ENCODE data around the gene WWOX. TPM values are rescaled to one million over a fixed set of nuclear protein-coding genes. Genes with fewer than 3 reads are reported as not detected.

WWOX gene
- polyA plus RNA-seq, 1 donor (not counting 4 experiments of a cell fraction or from before 2014, with no cell fraction given): 5.1 TPM

- Histone ChIP-seq H2AFZ (ENCODE audit: control insufficient read depth, low read length) (no peak overlapping the region), H3K9ac (ENCODE audit: control insufficient read depth, extremely low read depth, insufficient read depth, low read length) (no peak overlapping the region), H3K36me3 (ENCODE audit: control insufficient read depth in 2 of 2, extremely low read depth in 1 of 2, insufficient read depth in 2 of 2, low read length in 2 of 2) (no peaks in the 10 kb centered on the region), H3K4me3 (ENCODE audit: control insufficient read depth in 2 of 3, extremely low read depth in 1 of 3, insufficient read depth in 2 of 3, low read depth in 1 of 3, low read length in 3 of 3) (no peak overlapping the region), H3K4me2 (ENCODE audit: control insufficient read depth, extremely low read depth, insufficient read depth, low read depth, low read length) (no peak overlapping the region), H3K79me2 (ENCODE audit: control insufficient read depth, insufficient read depth, low read length) (no peaks in the 10 kb centered on the region), H3K27me3 (ENCODE audit: control insufficient read depth, extremely low read depth, insufficient read depth, low read length) (no peaks in the 10 kb centered on the region), H4K20me1 (ENCODE audit: control insufficient read depth, extremely low read depth, insufficient read depth, low read length) (no peaks in the 10 kb centered on the region), H3K27ac (ENCODE audit: control insufficient read depth, insufficient read depth, low read length) (no peak overlapping the region), H3K9me1 (ENCODE audit: control insufficient read depth, extremely low read depth, insufficient read depth, low read length) (no peaks in the 10 kb centered on the region), H3K4me1 (ENCODE audit: control insufficient read depth, extremely low read depth, insufficient read depth, low read length) (no peaks in the 10 kb centered on the region), H3K9me3 (ENCODE audit: control insufficient read depth, low read depth, low read length) (no peaks in the 10 kb centered on the region)
- FAIRE-seq (no peak), DNase-seq (ENCODE audit: low read depth, low spot score) (no peak)
- dilution Hi-C loops (cut with MboI; ENCODE audit: extremely low pct_ligation_motif_present, low sequenced_read_pairs): no loop called here
- TF ChIP-seq CTCF (optimal IDR thresholded peaks at IDR 0.05 in 1 of 3, IDR thresholded peaks at IDR 0.05 in 1 of 3, conservative IDR thresholded peaks at IDR 0.05 in 1 of 3; ENCODE audit: extremely low read depth in 1 of 3, insufficient read depth in 2 of 3, low read length in 3 of 3) (no peak), EZH2 (IDR thresholded peaks at IDR 0.05; ENCODE audit: low read length) (no peak)
Observed at GRCh38 chr16:78485188-78485916, 385.9 kb downstream of the WWOX start.

GRCh38 chr16:78485917-78486257 is 386.4 kb downstream of the WWOX start:
- no peaks in the 10 kb centered on the region for H3K9me1 ChIP-seq (ENCODE audit: control insufficient read depth, extremely low read depth, insufficient read depth, low read length)
- H3K4me3 ChIP-seq (ENCODE audit: control insufficient read depth in 2 of 3, extremely low read depth in 1 of 3, insufficient read depth in 2 of 3, low read depth in 1 of 3, low read length in 3 of 3): no peak overlapping the region
- DNase-seq (ENCODE audit: low read depth, low spot score): no peak
- no peaks in the 10 kb centered on the region for H3K4me1 ChIP-seq (ENCODE audit: control insufficient read depth, extremely low read depth, insufficient read depth, low read length)
- H2AFZ ChIP-seq (ENCODE audit: control insufficient read depth, low read length): no peak overlapping the region
- no peak for TF ChIP-seq EZH2 (IDR thresholded peaks at IDR 0.05; ENCODE audit: low read length)
- no peak for TF ChIP-seq CTCF (optimal IDR thresholded peaks at IDR 0.05 in 1 of 3, IDR thresholded peaks at IDR 0.05 in 1 of 3, conservative IDR thresholded peaks at IDR 0.05 in 1 of 3; ENCODE audit: extremely low read depth in 1 of 3, insufficient read depth in 2 of 3, low read length in 3 of 3)
- H3K9me3 ChIP-seq (ENCODE audit: control insufficient read depth, low read depth, low read length): no peaks in the 10 kb centered on the region
- no peaks in the 10 kb centered on the region for H3K79me2 ChIP-seq (ENCODE audit: control insufficient read depth, insufficient read depth, low read length)
- H3K27ac ChIP-seq (ENCODE audit: control insufficient read depth, insufficient read depth, low read length): no peak overlapping the region
- no peak for FAIRE-seq
- no peaks in the 10 kb centered on the region for H4K20me1 ChIP-seq (ENCODE audit: control insufficient read depth, extremely low read depth, insufficient read depth, low read length)
- no peaks in the 10 kb centered on the region for H3K27me3 ChIP-seq (ENCODE audit: control insufficient read depth, extremely low read depth, insufficient read depth, low read length)
- dilution Hi-C loops (cut with MboI; ENCODE audit: extremely low pct_ligation_motif_present, low sequenced_read_pairs): no loop called here
- no peak overlapping the region for H3K4me2 ChIP-seq (ENCODE audit: control insufficient read depth, extremely low read depth, insufficient read depth, low read depth, low read length)
- no peaks in the 10 kb centered on the region for H3K36me3 ChIP-seq (ENCODE audit: control insufficient read depth in 2 of 2, extremely low read depth in 1 of 2, insufficient read depth in 2 of 2, low read length in 2 of 2)
- no peak overlapping the region for H3K9ac ChIP-seq (ENCODE audit: control insufficient read depth, extremely low read depth, insufficient read depth, low read length)

All from keratinocyte (primary cell).